Measurements from ENCODE around the gene IL1R1. TPM values are rescaled to one million over a fixed set of nuclear protein-coding genes. Genes with fewer than 3 reads are reported as not detected.
A peak's percentile ranks its signal among the peaks of the same experiment; 100 is the strongest.

Gene IL1R1
- total and polyA plus RNA-seq, 4 donors, result 97.0 to 182 (median 137) TPM

DNA sequence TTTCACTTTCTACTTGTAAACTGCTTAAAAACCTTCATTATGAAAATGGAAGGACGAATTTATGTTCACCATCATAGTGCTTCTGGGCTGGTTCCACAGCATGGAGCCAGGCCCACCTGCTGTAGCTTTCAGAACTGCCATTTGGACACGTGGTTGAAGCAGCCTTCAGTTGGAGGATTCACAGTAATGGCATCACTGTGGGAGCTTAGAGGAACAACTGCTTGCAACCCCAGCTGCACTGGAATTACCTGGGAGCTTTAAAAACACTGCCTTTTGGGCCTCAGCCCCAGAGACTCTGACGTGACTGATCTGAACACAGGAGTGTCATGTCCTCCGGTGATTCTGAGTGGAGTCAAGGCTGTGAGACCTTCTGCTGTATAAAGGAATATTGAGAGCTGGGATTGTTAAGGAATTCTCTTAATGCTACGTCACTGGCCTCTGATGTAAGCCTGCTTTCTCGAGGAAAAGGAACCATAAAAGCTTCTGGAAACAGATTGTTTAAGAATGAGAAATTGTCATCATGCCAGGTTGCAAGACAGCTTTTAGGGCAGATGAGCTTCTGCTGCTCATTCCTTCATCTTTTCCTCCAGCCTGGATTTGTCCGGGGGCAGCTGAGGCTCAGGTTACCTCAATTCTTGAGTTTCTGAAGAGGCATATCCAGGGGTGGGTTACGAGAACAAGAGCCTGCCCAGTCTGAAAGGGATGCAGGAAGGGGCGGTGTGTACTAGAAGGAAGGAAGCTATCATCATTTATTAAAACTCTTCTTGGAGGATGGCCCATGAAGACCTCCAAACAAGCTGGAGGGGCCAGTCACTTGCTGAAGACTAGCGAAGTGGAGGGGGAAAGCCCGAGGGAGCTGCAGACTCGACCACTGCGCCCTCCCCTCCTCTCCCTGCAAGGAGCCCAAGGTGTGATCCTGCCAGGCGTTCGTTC is 1.3 kb upstream of the IL1R1 start:
- Histone ChIP-seq H3K4me1 (ENCODE audit: control insufficient read depth in 5 of 5, insufficient read depth in 5 of 5, low read length in 5 of 5) (peaks cover 2 to 61% (median 21%) of the 10 kb centered on the region in 5 donors), H3K9me3 (ENCODE audit: control insufficient read depth in 4 of 4, insufficient read depth in 3 of 4, low read length in 3 of 4) (peaks cover 0 to 19% (median 4%) of the 10 kb centered on the region in 4 donors), H3K4me3 (peak overlapping the region; percentile 39), H3K9ac (ENCODE audit: insufficient read depth in 1 of 2, low read length in 2 of 2) (peak overlapping the region in 1 of 2 donors; percentile 91), H3K36me3 (ENCODE audit: control insufficient read depth in 4 of 4, insufficient read depth in 4 of 4, low read length in 4 of 4) (peaks cover 7 to 29% (median 12%) of the 10 kb centered on the region in 4 donors), H3K27ac (ENCODE audit: low read depth in 1 of 2, low read length in 1 of 2) (peak overlapping the region; percentile 85 to 95), H3K27me3 (ENCODE audit: control insufficient read depth in 3 of 3, insufficient read depth in 3 of 3, low read length in 2 of 3) (no peaks in the 10 kb centered on the region)
- ATAC-seq (ENCODE audit: insufficient read depth, low FRiP score) (no peak), DNase-seq (peak; percentile 73 to 90 (median 88))
- TF ChIP-seq, protein P1, sequence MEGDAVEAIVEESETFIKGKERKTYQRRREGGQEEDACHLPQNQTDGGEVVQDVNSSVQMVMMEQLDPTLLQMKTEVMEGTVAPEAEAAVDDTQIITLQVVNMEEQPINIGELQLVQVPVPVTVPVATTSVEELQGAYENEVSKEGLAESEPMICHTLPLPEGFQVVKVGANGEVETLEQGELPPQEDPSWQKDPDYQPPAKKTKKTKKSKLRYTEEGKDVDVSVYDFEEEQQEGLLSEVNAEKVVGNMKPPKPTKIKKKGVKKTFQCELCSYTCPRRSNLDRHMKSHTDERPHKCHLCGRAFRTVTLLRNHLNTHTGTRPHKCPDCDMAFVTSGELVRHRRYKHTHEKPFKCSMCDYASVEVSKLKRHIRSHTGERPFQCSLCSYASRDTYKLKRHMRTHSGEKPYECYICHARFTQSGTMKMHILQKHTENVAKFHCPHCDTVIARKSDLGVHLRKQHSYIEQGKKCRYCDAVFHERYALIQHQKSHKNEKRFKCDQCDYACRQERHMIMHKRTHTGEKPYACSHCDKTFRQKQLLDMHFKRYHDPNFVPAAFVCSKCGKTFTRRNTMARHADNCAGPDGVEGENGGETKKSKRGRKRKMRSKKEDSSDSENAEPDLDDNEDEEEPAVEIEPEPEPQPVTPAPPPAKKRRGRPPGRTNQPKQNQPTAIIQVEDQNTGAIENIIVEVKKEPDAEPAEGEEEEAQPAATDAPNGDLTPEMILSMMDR (IDR thresholded peaks at IDR 0.05; ENCODE audit: control extremely low read depth, extremely low read depth), result no peak
- WGBS, 2 donors, result 42 to 48% methylated on average over 15 of the region's 15 CpGs

- H3K36me3 ChIP-seq (ENCODE audit: control insufficient read depth in 4 of 4, insufficient read depth in 4 of 4, low read length in 4 of 4), result peaks cover 7 to 35% (median 16%) of the 10 kb centered on the region in 4 donors
- H3K4me1 ChIP-seq (ENCODE audit: control insufficient read depth in 5 of 5, insufficient read depth in 5 of 5, low read length in 5 of 5), result peaks cover 2 to 63% (median 26%) of the 10 kb centered on the region in 5 donors
- DNase-seq, result peak in 2 of 3 donors; percentile 71
- no peaks in the 10 kb centered on the region for H3K27me3 ChIP-seq (ENCODE audit: control insufficient read depth in 3 of 3, insufficient read depth in 3 of 3, low read length in 2 of 3)
- H3K27ac ChIP-seq (ENCODE audit: low read depth in 1 of 2, low read length in 1 of 2), result peak overlapping the region; percentile 75 to 95
- peak; percentile 7 for ATAC-seq (ENCODE audit: insufficient read depth, low FRiP score)
- H3K9ac ChIP-seq (ENCODE audit: insufficient read depth in 1 of 2, low read length in 2 of 2), result peak overlapping the region; percentile 53 to 97
- 3 to 5% methylated on average over 32 to 42 of the region's 42 CpGs for WGBS, 2 donors
- peak overlapping the region; percentile 67 for H3K4me3 ChIP-seq
- H3K9me3 ChIP-seq (ENCODE audit: control insufficient read depth in 4 of 4, insufficient read depth in 3 of 4, low read length in 3 of 4), result peaks cover 0 to 24% (median 4%) of the 10 kb centered on the region in 4 donors
- TF ChIP-seq, protein P1 (IDR thresholded peaks at IDR 0.05; ENCODE audit: control extremely low read depth, extremely low read depth), result no peak
Measured at GRCh38 chr2:102142829-102143449, 393 bp downstream of the IL1R1 start.

DNA sequence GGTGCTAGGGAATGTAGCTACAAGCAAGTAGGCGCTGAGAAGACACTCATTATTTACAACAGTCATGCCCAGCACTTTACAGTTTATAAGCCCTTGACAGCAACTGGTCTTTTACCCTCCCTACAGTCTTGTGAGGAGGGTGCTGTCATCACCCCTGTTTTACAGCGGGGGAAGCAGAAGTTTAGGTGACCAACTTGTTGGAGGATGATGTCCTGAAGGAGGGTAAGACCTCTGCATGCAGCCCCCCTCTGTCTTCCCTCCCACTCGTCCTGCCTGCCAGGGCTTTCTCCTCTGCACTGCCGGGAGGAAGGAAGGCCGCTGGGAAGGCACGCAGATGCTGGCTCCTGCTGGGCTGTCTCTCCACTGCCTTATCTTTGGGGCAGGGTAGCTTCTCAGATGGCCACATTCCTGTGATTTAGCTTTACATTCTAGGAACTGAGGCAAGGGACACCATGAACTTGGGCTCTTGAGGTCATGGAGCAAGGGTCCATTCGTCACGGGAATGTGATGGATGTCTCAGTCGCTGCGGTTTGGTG is 972 bp downstream of the IL1R1 start:
- no peak for ATAC-seq (ENCODE audit: insufficient read depth, low FRiP score)

More for the DNA sequence above, 972 bp downstream of the IL1R1 start:
- H3K36me3 ChIP-seq (ENCODE audit: control insufficient read depth in 4 of 4, insufficient read depth in 4 of 4, low read length in 4 of 4), result peaks cover 7 to 35% (median 17%) of the 10 kb centered on the region in 4 donors
- TF ChIP-seq, protein P1 (IDR thresholded peaks at IDR 0.05; ENCODE audit: control extremely low read depth, extremely low read depth), result no peak
- DNase-seq, result peak; percentile 72 to 80 (median 76)
- WGBS, 2 donors, result 34 to 54% methylated on average over 10 of the region's 10 CpGs
- no peaks in the 10 kb centered on the region for H3K27me3 ChIP-seq (ENCODE audit: control insufficient read depth in 3 of 3, insufficient read depth in 3 of 3, low read length in 2 of 3)
- peaks cover 0 to 26% (median 4%) of the 10 kb centered on the region in 4 donors for H3K9me3 ChIP-seq (ENCODE audit: control insufficient read depth in 4 of 4, insufficient read depth in 3 of 4, low read length in 3 of 4)
- peak overlapping the region; percentile 67 for H3K4me3 ChIP-seq
- H3K4me1 ChIP-seq (ENCODE audit: control insufficient read depth in 5 of 5, insufficient read depth in 5 of 5, low read length in 5 of 5), result peaks cover 2 to 58% (median 26%) of the 10 kb centered on the region in 5 donors
- peak overlapping the region; percentile 53 to 97 for H3K9ac ChIP-seq (ENCODE audit: insufficient read depth in 1 of 2, low read length in 2 of 2)
- H3K27ac ChIP-seq (ENCODE audit: low read depth in 1 of 2, low read length in 1 of 2), result peak overlapping the region; percentile 75 to 95
